IMR-90 (cell line): ENCODE data around the gene ZNF506. TPM values are rescaled to one million over a fixed set of nuclear protein-coding genes. Genes with fewer than 3 reads are reported as not detected.

ENCODE experiments used
- ATAC-seq: fragments of 200-7000 bp; cut with Tn5 transposase; 2 replicates; pipeline ENCODE4 v1.9.1; 2020; ENCODE audit warnings: low read depth, mild to moderate bottlenecking, moderate library complexity
- BruUV-seq: library from RNA; stranded (reverse); fragments of 400-500 nt; replicated peaks from 2 replicates; lab custom pipeline; 2021; lab: Mats Ljungman, UMichigan
- CTCF ChIA-PET: fragments of 300-600 bp; formaldehyde crosslinking; extraction: SDS; loops from one replicate; lab custom pipeline; 2021; ENCODE audit warnings: antibody characterized with exemption; lab: Yijun Ruan, JAX
- POLR2A ChIA-PET: fragments of 300-600 bp; sonication (Branson Sonifier 250); formaldehyde crosslinking; loops from one replicate; lab custom pipeline; 2022; ENCODE audit warnings: antibody characterized with exemption; ENCODE audit not compliant: unreplicated experiment; lab: Charles Lee
- DNase-seq: peaks from one replicate; pipeline ENCODE4 v3.0.0; 2013
- H2AFZ ChIP-seq: replicated peaks from 2 replicates; pipeline ENCODE3; 2013; ENCODE audit warnings: low read length, mild to moderate bottlenecking; ENCODE audit not compliant: poor library complexity
- H2AK5ac ChIP-seq: 2 replicates; pipeline ENCODE4 v1.6.1; 2013; ENCODE audit warnings: low read depth, low read length, inconsistent platforms
- H2AK9ac ChIP-seq: replicated peaks from 2 replicates; pipeline ENCODE3; 2013; ENCODE audit warnings: mild to moderate bottlenecking, low read depth, low read length, moderate library complexity; ENCODE audit not compliant: poor library complexity
- H2BK120ac ChIP-seq: 2 replicates; pipeline ENCODE4 v1.6.1; 2013; ENCODE audit warnings: low read depth, low read length, inconsistent platforms
- H2BK15ac ChIP-seq: 3 replicates; pipeline ENCODE4 v1.6.1; 2013; ENCODE audit warnings: low read depth, low read length, inconsistent platforms
- H2BK20ac ChIP-seq: 2 replicates; pipeline ENCODE4 v1.6.1; 2013; ENCODE audit warnings: low read depth, mild to moderate bottlenecking, inconsistent platforms, low read length, moderate library complexity
- H2BK5ac ChIP-seq: 2 replicates; pipeline ENCODE4 v1.6.1; 2013; ENCODE audit warnings: mild to moderate bottlenecking, low read depth, low read length, inconsistent platforms; ENCODE audit not compliant: poor library complexity, severe bottlenecking
- H3K14ac ChIP-seq: replicated peaks from 2 replicates; pipeline ENCODE4 v1.6.1; 2013; ENCODE audit warnings: low read depth, low read length, inconsistent platforms
- H3K18ac ChIP-seq: 2 replicates; pipeline ENCODE4 v1.6.1; 2013; ENCODE audit warnings: low read depth, low read length, control low read depth
- H3K23ac ChIP-seq: 2 replicates; pipeline ENCODE4 v1.6.1; 2013; ENCODE audit warnings: low read depth, low read length, inconsistent platforms
- H3K27ac ChIP-seq: 2 replicates; pipeline ENCODE4 v1.5.1; 2013; ENCODE audit warnings: mild to moderate bottlenecking, control low read depth, low read length; ENCODE audit not compliant: insufficient read depth
- H3K27me3 ChIP-seq: 2 replicates; pipeline ENCODE4 v1.6.1; 2013; ENCODE audit warnings: low read length; ENCODE audit not compliant: control insufficient read depth, insufficient read depth
- H3K36me3 ChIP-seq: 2 replicates; pipeline ENCODE4 v1.6.1; 2013; ENCODE audit warnings: low read length, mixed read lengths; ENCODE audit not compliant: control insufficient read depth, insufficient read depth
- H3K4ac ChIP-seq: 2 replicates; pipeline ENCODE4 v1.6.1; 2013; ENCODE audit warnings: low read depth, low read length, inconsistent platforms
- H3K4me1 ChIP-seq: 2 replicates; pipeline ENCODE4 v1.6.1; 2013; ENCODE audit warnings: low read length, mixed read lengths; ENCODE audit not compliant: control insufficient read depth, insufficient read depth
- H3K4me2 ChIP-seq: 2 replicates; pipeline ENCODE4 v1.6.1; 2013; ENCODE audit warnings: low read depth, mild to moderate bottlenecking, control low read depth, low read length, moderate library complexity
- H3K4me3 ChIP-seq: 2 replicates; pipeline ENCODE4 v1.5.1; 2013; ENCODE audit warnings: low read depth, mild to moderate bottlenecking, control low read depth, low read length, moderate library complexity; ENCODE audit not compliant: insufficient read depth
- H3K56ac ChIP-seq: 2 replicates; pipeline ENCODE4 v1.6.1; 2013; ENCODE audit warnings: low read length, inconsistent platforms; ENCODE audit not compliant: insufficient read depth; ENCODE audit errors: extremely low read depth
- H3K79me1 ChIP-seq, 2 experiments: 2 replicates each; pipeline ENCODE4 v1.6.1; 2013; ENCODE audit warnings: low read length in 2 of 2, inconsistent platforms in 1 of 2, low read depth in 1 of 2
- H3K9ac ChIP-seq: 2 replicates; pipeline ENCODE4 v1.6.1; 2013; ENCODE audit warnings: low read depth, low read length, control low read depth
- H3K9me1 ChIP-seq: 2 replicates; pipeline ENCODE4 v1.6.1; 2013; ENCODE audit warnings: low read length, inconsistent platforms; ENCODE audit not compliant: insufficient read depth
- H3K9me3 ChIP-seq: 2 replicates; pipeline ENCODE4 v1.6.1; 2013; ENCODE audit warnings: low read length; ENCODE audit not compliant: control insufficient read depth, insufficient read depth
- H4K20me1 ChIP-seq: 2 replicates; pipeline ENCODE4 v1.6.1; 2013; ENCODE audit warnings: low read length, inconsistent platforms; ENCODE audit not compliant: insufficient read depth
- H4K5ac ChIP-seq: 2 replicates; pipeline ENCODE4 v1.6.1; 2013; ENCODE audit warnings: mild to moderate bottlenecking, low read depth, low read length, control low read depth
- H4K8ac ChIP-seq, 2 experiments: 2 replicates each; pipeline ENCODE4 v1.6.1; 2013; ENCODE audit warnings: low read depth in 2 of 2, low read length in 2 of 2, control low read depth in 1 of 2, inconsistent platforms in 1 of 2
- H4K91ac ChIP-seq: 2 replicates; pipeline ENCODE4 v1.6.1; 2013; ENCODE audit warnings: low read depth, low read length, inconsistent platforms; ENCODE audit not compliant: insufficient read depth
- BHLHE40 ChIP-seq: fragments of 150-350 bp; IDR thresholded peaks from 2 replicates; pipeline ENCODE4 v1.6.1; 2016; ENCODE audit warnings: mild to moderate bottlenecking, low read depth, low read length
- CEBPB ChIP-seq: IDR thresholded peaks from 2 replicates; pipeline ENCODE4 v1.6.1; 2012; ENCODE audit warnings: low read depth, low read length, improper control_type of control experiment
- CHD1 ChIP-seq: IDR thresholded peaks from 2 replicates; pipeline ENCODE4 v1.6.1; 2012; ENCODE audit warnings: low read depth, low read length, improper control_type of control experiment
- FOS ChIP-seq: fragments of 150-350 bp; IDR thresholded peaks from 2 replicates; pipeline ENCODE4 v1.6.1; 2016; ENCODE audit warnings: low read depth, low read length
- MAFK ChIP-seq: IDR thresholded peaks from 2 replicates; pipeline ENCODE4 v1.6.1; 2012; ENCODE audit warnings: low read depth, low read length, improper control_type of control experiment
- MAZ ChIP-seq: IDR thresholded peaks from 2 replicates; pipeline ENCODE4 v1.6.1; 2012; ENCODE audit warnings: low read depth, mild to moderate bottlenecking, low read length, improper control_type of control experiment, moderate library complexity, borderline replicate concordance
- MXI1 ChIP-seq: IDR thresholded peaks from 2 replicates; pipeline ENCODE4 v1.6.1; 2012; ENCODE audit warnings: low read depth, mild to moderate bottlenecking, low read length, moderate library complexity, borderline replicate concordance
- NFE2L2 ChIP-seq: fragments of 150-350 bp; IDR thresholded peaks from 2 replicates; pipeline ENCODE4 v1.6.1; 2016; ENCODE audit warnings: low read depth, mild to moderate bottlenecking, low read length
- POLR2A ChIP-seq: IDR thresholded peaks from 2 replicates; pipeline ENCODE4 v1.6.1; 2012; ENCODE audit warnings: mild to moderate bottlenecking, low read depth, low read length
- RAD21 ChIP-seq: IDR thresholded peaks from 2 replicates; pipeline ENCODE4 v1.6.1; 2012; ENCODE audit warnings: low read length, improper control_type of control experiment
- RCOR1 ChIP-seq: IDR thresholded peaks from 2 replicates; pipeline ENCODE4 v1.6.1; 2012; ENCODE audit warnings: mild to moderate bottlenecking, low read length, improper control_type of control experiment; ENCODE audit not compliant: insufficient replicate concordance
- RFX5 ChIP-seq: IDR thresholded peaks from 2 replicates; pipeline ENCODE4 v1.8.0; 2012; ENCODE audit warnings: low read depth, mild to moderate bottlenecking, low read length, moderate library complexity
- SMC3 ChIP-seq: fragments of 150-350 bp; IDR thresholded peaks from 2 replicates; pipeline ENCODE4 v1.6.1; 2016; ENCODE audit warnings: low read depth, mild to moderate bottlenecking, antibody characterized with exemption, low read length, moderate library complexity
- WGBS, 2 experiments: methylation state at CpG; one replicate each; pipeline versions ENCODE4 v1.1.5 to v1.1.7; 2013; ENCODE audit warnings: missing lambda C conversion rate in 2 of 2; ENCODE audit not compliant: insufficient read length in 1 of 2; ENCODE audit errors: extremely low coverage in 2 of 2; 5-methylcytosine and 5-hydroxymethylcytosine counted together
- dilution Hi-C: fragments of 300-500 bp; cut with HindIII; formaldehyde crosslinking; loops from one replicate; pipeline ENCODE4 v1.14.3; 2018; ENCODE audit warnings: low sequenced_read_pairs; ENCODE audit not compliant: unreplicated experiment
- in situ Hi-C: fragments of 300-500 bp; cut with MboI; formaldehyde crosslinking; loops from 3 replicates; pipeline ENCODE4 v1.14.3; 2019; ENCODE audit warnings: low sequenced_read_pairs, inconsistent platforms, mixed read lengths
- intact Hi-C: fragments of 100-400 bp; cut with micrococcal nuclease; formaldehyde crosslinking; loops from 2 replicates; pipeline ENCODE4 v1.10.0; 2022
- polyA plus RNA-seq, 3 experiments: library from polyadenylated mRNA; depleted of rRNA; stranded (reverse); fragments of >200 nt; gene quantifications; 2 replicates each; pipeline ENCODE4 v1.2.3, GENCODE V29; 2012; ENCODE audit warnings: low replicate concordance in 1 of 3
- total RNA-seq: library from RNA; depleted of rRNA; stranded (reverse); fragments of >200 nt; gene quantifications from 2 replicates; pipeline ENCODE4 v1.2.3, GENCODE V29; 2012
- TF ChIP-seq, protein P1 (sequence below): fragments of 150-350 bp; IDR thresholded peaks from 2 replicates; pipeline ENCODE4 v1.6.1; 2016; ENCODE audit warnings: low read depth, mild to moderate bottlenecking, low read length, moderate library complexity, borderline replicate concordance
- TF ChIP-seq, protein P2 (sequence below): fragments of 150-350 bp; IDR thresholded peaks from 2 replicates; pipeline ENCODE4 v1.6.1; 2017; ENCODE audit warnings: mild to moderate bottlenecking, antibody characterized with exemption, low read length, low read depth
- TF ChIP-seq, protein P3 (sequence below): conservative IDR thresholded peaks from 2 replicates; pipeline ENCODE4 v1.5.1; 2012; ENCODE audit warnings: mild to moderate bottlenecking, low read depth, low read length, improper control_type of control experiment

Gene ZNF506
- total and polyA plus RNA-seq, 2 of the 4 experiments (the other 2 are of a cell fraction): 2.4 to 6.1 TPM

DNA sequence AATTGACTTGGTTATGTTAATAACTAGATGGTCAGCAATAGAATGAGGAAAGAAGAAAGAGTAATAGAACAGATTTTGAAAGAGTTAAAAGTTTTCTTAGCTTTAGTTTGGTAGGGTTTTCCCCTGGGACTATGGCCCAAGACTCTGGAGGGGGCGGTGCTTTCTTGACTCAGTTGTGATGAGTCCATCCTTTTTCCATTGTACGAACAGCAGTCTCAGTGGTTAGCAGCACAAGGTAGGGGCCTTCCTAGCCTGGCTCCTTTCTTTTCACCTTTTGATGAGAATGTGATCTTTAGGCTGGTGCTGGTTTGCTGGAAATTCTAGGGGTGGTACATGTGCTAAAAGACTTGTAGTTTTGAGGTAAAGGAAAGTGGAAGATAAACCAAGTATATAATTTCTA, 38.8 kb downstream of the ZNF506 start:
- no peak overlapping the region for H3K9ac ChIP-seq
- no peak overlapping the region for H2AK9ac ChIP-seq
- no peaks in the 10 kb centered on the region for H3K4me1 ChIP-seq
- H4K20me1 ChIP-seq: no peaks in the 10 kb centered on the region
- H3K36me3 ChIP-seq: peaks cover 9% of the 10 kb centered on the region; the same call in 1 of the 2 replicates
- no peak overlapping the region for H4K8ac ChIP-seq
- no peak overlapping the region for H2BK5ac ChIP-seq
- ATAC-seq (no peak), DNase-seq (no peak)
- in situ Hi-C loops: no loop called here
- TF ChIP-seq RAD21 (no peak), RFX5 (no peak), POLR2A (no peak), FOS (no peak), NFE2L2 (no peak), MAFK (no peak), MXI1 (no peak), SMC3 (no peak), CHD1 (no peak), RCOR1 (no peak), CEBPB (no peak), MAZ (no peak), BHLHE40 (no peak)
- TF ChIP-seq, protein P1, sequence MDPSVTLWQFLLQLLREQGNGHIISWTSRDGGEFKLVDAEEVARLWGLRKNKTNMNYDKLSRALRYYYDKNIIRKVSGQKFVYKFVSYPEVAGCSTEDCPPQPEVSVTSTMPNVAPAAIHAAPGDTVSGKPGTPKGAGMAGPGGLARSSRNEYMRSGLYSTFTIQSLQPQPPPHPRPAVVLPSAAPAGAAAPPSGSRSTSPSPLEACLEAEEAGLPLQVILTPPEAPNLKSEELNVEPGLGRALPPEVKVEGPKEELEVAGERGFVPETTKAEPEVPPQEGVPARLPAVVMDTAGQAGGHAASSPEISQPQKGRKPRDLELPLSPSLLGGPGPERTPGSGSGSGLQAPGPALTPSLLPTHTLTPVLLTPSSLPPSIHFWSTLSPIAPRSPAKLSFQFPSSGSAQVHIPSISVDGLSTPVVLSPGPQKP: no peak
- TF ChIP-seq, protein P2, sequence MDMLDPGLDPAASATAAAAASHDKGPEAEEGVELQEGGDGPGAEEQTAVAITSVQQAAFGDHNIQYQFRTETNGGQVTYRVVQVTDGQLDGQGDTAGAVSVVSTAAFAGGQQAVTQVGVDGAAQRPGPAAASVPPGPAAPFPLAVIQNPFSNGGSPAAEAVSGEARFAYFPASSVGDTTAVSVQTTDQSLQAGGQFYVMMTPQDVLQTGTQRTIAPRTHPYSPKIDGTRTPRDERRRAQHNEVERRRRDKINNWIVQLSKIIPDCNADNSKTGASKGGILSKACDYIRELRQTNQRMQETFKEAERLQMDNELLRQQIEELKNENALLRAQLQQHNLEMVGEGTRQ: no peak
- TF ChIP-seq, protein P3, sequence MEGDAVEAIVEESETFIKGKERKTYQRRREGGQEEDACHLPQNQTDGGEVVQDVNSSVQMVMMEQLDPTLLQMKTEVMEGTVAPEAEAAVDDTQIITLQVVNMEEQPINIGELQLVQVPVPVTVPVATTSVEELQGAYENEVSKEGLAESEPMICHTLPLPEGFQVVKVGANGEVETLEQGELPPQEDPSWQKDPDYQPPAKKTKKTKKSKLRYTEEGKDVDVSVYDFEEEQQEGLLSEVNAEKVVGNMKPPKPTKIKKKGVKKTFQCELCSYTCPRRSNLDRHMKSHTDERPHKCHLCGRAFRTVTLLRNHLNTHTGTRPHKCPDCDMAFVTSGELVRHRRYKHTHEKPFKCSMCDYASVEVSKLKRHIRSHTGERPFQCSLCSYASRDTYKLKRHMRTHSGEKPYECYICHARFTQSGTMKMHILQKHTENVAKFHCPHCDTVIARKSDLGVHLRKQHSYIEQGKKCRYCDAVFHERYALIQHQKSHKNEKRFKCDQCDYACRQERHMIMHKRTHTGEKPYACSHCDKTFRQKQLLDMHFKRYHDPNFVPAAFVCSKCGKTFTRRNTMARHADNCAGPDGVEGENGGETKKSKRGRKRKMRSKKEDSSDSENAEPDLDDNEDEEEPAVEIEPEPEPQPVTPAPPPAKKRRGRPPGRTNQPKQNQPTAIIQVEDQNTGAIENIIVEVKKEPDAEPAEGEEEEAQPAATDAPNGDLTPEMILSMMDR: no peak
- no peak overlapping the region for H3K14ac ChIP-seq
- CTCF ChIA-PET: no interaction called here
- H3K4me2 ChIP-seq: no peak overlapping the region
- dilution Hi-C loops: no loop called here
- H4K5ac ChIP-seq: no peak overlapping the region
- H3K27ac ChIP-seq: no peak overlapping the region
- H3K9me1 ChIP-seq: no peaks in the 10 kb centered on the region
- no peak overlapping the region for H3K4ac ChIP-seq
- no peak overlapping the region for H2AK5ac ChIP-seq
- no peak overlapping the region for H3K18ac ChIP-seq
- POLR2A ChIA-PET: no interaction called here
- no peak overlapping the region for H2BK15ac ChIP-seq
- peaks cover 4 to 7% of the 10 kb centered on the region in 2 experiments; a peak in 3 of 4 replicates for H3K79me1 ChIP-seq
- peaks cover 3% of the 10 kb centered on the region; the same call in 1 of the 2 replicates for H3K9me3 ChIP-seq
- BruUV-seq: no TSS peak
- no peak overlapping the region for H4K91ac ChIP-seq
- no peak overlapping the region for H3K23ac ChIP-seq
- no peak overlapping the region for H3K56ac ChIP-seq
- H2BK20ac ChIP-seq: no peak overlapping the region
- no peaks in the 10 kb centered on the region for H3K27me3 ChIP-seq
- H2BK120ac ChIP-seq: no peak overlapping the region
- H3K4me3 ChIP-seq: no peak overlapping the region
- no peak overlapping the region for H2AFZ ChIP-seq
- WGBS, 2 experiments: no CpG with 5 or more reads among the region's 2 CpGs
- intact Hi-C loops: no loop called here
